Myocyte (in vitro differentiated cells): ENCODE measurements around the gene C1S. TPM values are rescaled to one million over a fixed set of nuclear protein-coding genes. Genes with fewer than 3 reads are reported as not detected.
"Not testable (repeated sequence)": the region's sequence is repeated elsewhere in the genome, so short reads cannot be mapped to it uniquely, and the experiment has no call there.

Experiments
- DNase-seq: peaks from one replicate; pipeline ENCODE4 v3.0.0-alpha.2; 2012; ENCODE audit warnings: low read depth
- total RNA-seq: library from RNA; depleted of rRNA; stranded (reverse); fragments of >200 nt; gene quantifications from 2 replicates; pipeline ENCODE4 v1.2.3, GENCODE V29; 2014

The C1S gene
- total RNA-seq, 1 donor from 2014 or later: 85.7 TPM

GRCh38 chr12:7102582-7102981, 42.1 kb downstream of the C1S start:
- DNase-seq: no peak

- no peak for DNase-seq
Observed at GRCh38 chr12:7103837-7104584, 43.5 kb downstream of the C1S start.

GRCh38 chr12:7106082-7106481, 45.6 kb downstream of the C1S start:
- DNase-seq: no peak

GRCh38 chr12:7107181-7107580, 46.7 kb downstream of the C1S start:
- not testable (repeated sequence) for DNase-seq

GRCh38 chr12:7107636-7108002, 47.1 kb downstream of the C1S start:
- no peak for DNase-seq

GRCh38 chr12:7108003-7108795, 47.7 kb downstream of the C1S start:
- DNase-seq: peak; percentile 73

- DNase-seq: peak; percentile 88
Observed at GRCh38 chr12:7108796-7109571, 48.5 kb downstream of the C1S start, which contains the start of gene C1RL. Gene C1RL (minus strand): TSS chr12:7109214. CDS start chr12:7109180, 34 bp downstream.

- DNase-seq: no peak
Observed at GRCh38 chr12:7109572-7109920, 49.0 kb downstream of the C1S start.

GRCh38 chr12:7110661-7111060, 50.1 kb downstream of the C1S start:
- DNase-seq: no peak

GRCh38 chr12:7112041-7112440, 51.5 kb downstream of the C1S start:
- DNase-seq: no peak

GRCh38 chr12:7113389-7113871, 52.9 kb downstream of the C1S start:
- peak; percentile 66 for DNase-seq

- DNase-seq: no peak
Observed at GRCh38 chr12:7114008-7114407, 53.5 kb downstream of the C1S start.

- no peak for DNase-seq
Observed at GRCh38 chr12:7114851-7115250, 54.3 kb downstream of the C1S start.

GRCh38 chr12:7116196-7116595, 55.7 kb downstream of the C1S start:
- DNase-seq: no peak

- no peak for DNase-seq
Observed at GRCh38 chr12:7116916-7117315, 56.4 kb downstream of the C1S start.

GRCh38 chr12:7117670-7118069, 57.2 kb downstream of the C1S start:
- no peak for DNase-seq

GRCh38 chr12:7118881-7119280, 58.4 kb downstream of the C1S start:
- no peak for DNase-seq

GRCh38 chr12:7120166-7120565, 59.6 kb downstream of the C1S start:
- DNase-seq: no peak
